NB4 (cell line): ENCODE measurements around the gene PELI2.

Source experiments
- TF ChIP-seq, protein P1 (sequence below): IDR thresholded peaks from one replicate; pipeline ENCODE4 v1.5.1; 2012; ENCODE audit warnings: low read depth, low read length
- TF ChIP-seq, protein P2 (sequence below): IDR thresholded peaks from 2 replicates; pipeline ENCODE4 v1.6.1; 2011; ENCODE audit warnings: low read depth, low read length

DNA sequence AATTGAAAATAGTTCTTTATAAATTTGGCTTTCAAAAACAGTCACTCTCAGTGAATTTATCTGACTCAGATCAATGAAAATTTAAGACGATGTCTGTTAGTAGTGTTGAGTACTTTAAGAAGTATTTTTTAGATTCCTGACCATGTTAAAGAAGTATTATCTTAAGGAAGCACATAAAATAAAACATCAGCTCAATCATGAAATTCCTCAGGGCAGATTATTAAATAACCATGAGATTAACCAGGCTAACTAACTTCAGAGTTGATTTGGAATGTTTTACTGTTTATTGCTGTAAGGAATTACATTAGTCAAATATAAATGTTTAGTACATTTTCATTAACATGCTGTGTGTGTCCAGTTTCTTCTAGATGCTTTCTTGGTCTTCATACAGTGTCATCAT is 160.2 kb downstream of the PELI2 start:
- TF ChIP-seq, protein P1, sequence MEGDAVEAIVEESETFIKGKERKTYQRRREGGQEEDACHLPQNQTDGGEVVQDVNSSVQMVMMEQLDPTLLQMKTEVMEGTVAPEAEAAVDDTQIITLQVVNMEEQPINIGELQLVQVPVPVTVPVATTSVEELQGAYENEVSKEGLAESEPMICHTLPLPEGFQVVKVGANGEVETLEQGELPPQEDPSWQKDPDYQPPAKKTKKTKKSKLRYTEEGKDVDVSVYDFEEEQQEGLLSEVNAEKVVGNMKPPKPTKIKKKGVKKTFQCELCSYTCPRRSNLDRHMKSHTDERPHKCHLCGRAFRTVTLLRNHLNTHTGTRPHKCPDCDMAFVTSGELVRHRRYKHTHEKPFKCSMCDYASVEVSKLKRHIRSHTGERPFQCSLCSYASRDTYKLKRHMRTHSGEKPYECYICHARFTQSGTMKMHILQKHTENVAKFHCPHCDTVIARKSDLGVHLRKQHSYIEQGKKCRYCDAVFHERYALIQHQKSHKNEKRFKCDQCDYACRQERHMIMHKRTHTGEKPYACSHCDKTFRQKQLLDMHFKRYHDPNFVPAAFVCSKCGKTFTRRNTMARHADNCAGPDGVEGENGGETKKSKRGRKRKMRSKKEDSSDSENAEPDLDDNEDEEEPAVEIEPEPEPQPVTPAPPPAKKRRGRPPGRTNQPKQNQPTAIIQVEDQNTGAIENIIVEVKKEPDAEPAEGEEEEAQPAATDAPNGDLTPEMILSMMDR, result no peak
- TF ChIP-seq, protein P2, sequence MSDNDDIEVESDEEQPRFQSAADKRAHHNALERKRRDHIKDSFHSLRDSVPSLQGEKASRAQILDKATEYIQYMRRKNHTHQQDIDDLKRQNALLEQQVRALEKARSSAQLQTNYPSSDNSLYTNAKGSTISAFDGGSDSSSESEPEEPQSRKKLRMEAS, result no peak
